Cardiac muscle cell (in vitro differentiated cells and primary cell): ENCODE data around the gene RIMS4. TPM values are rescaled to one million over a fixed set of nuclear protein-coding genes. Genes with fewer than 3 reads are reported as not detected.
A peak's percentile ranks its signal among the peaks of the same experiment; 100 is the strongest.

Experiments used
- DNase-seq, 2 donors: peaks; one replicate each; pipeline versions ENCODE4 v3.0.0 to v3.0.0-alpha.2; 2010 to 2017; ENCODE audit warnings: low read depth in 1 of 2, low spot score in 1 of 2
- H3K27ac ChIP-seq: fragments of 200-600 bp; sonication (generic); 2 replicates; pipeline ENCODE4 v1.5.1; 2016
- H3K27me3 ChIP-seq: fragments of 200-600 bp; sonication (generic); 2 replicates; pipeline ENCODE4 v1.6.0; 2016; ENCODE audit warnings: control low read depth
- H3K36me3 ChIP-seq: fragments of 200-600 bp; sonication (generic); 2 replicates; pipeline ENCODE4 v1.5.1; 2016; ENCODE audit warnings: control low read depth
- H3K4me1 ChIP-seq: fragments of 200-600 bp; sonication (generic); 2 replicates; pipeline ENCODE4 v1.8.1; 2017; ENCODE audit warnings: low read depth, mild to moderate bottlenecking, mixed run types
- H3K4me3 ChIP-seq: fragments of 200-600 bp; sonication (generic); 2 replicates; pipeline ENCODE4 v1.5.1; 2016; ENCODE audit warnings: mild to moderate bottlenecking
- H3K9me3 ChIP-seq: fragments of 200-600 bp; sonication (generic); 2 replicates; pipeline ENCODE4 v1.5.1; 2017; ENCODE audit warnings: low read depth, mild to moderate bottlenecking, control low read depth
- CTCF ChIP-seq: IDR thresholded peaks from 2 replicates; pipeline ENCODE4 v1.5.1; 2012; ENCODE audit warnings: low read depth, mild to moderate bottlenecking, low read length
- polyA plus RNA-seq: library from polyadenylated mRNA; unstranded; fragments of >200 nt; fragmentation: Nextera tagmentation; extraction: Ambion mirVana; gene quantifications from 2 replicates; pipeline ENCODE4 v1.2.1, GENCODE V29; 2016
- total RNA-seq: library from RNA; depleted of rRNA; stranded (reverse); fragments of >200 nt; gene quantifications from 2 replicates; pipeline ENCODE4 v1.2.3, GENCODE V29; 2016

Gene RIMS4
- total and polyA plus RNA-seq, 2 experiments from 2014 or later = 3.6 to 4.3 TPM

GRCh38 chr20:44817143-44817910 lies 7.0 kb upstream of the RIMS4 start:
- Histone ChIP-seq H3K4me1 (no peaks in the 10 kb centered on the region), H3K9me3 (no peaks in the 10 kb centered on the region), H3K27me3 (peaks cover 9% of the 10 kb centered on the region), H3K36me3 (no peaks in the 10 kb centered on the region), H3K27ac (no peak overlapping the region), H3K4me3 (no peak overlapping the region)
- DNase-seq = no peak
- TF ChIP-seq CTCF = no peak

GRCh38 chr20:44814937-44815336 lies 4.6 kb upstream of the RIMS4 start:
- no peak for DNase-seq
- Histone ChIP-seq H3K9me3 (no peaks in the 10 kb centered on the region), H3K36me3 (no peaks in the 10 kb centered on the region), H3K27me3 (peaks cover 29% of the 10 kb centered on the region), H3K27ac (no peak overlapping the region), H3K4me1 (no peaks in the 10 kb centered on the region), H3K4me3 (no peak overlapping the region)
- no peak for TF ChIP-seq CTCF

- Histone ChIP-seq H3K9me3 (no peaks in the 10 kb centered on the region), H3K27ac (no peak overlapping the region), H3K27me3 (peaks cover 59% of the 10 kb centered on the region), H3K4me3 (no peak overlapping the region), H3K4me1 (peaks cover 9% of the 10 kb centered on the region), H3K36me3 (no peaks in the 10 kb centered on the region)
- no peak for TF ChIP-seq CTCF
- DNase-seq = no peak
Measured at GRCh38 chr20:44811150-44811685, 872 bp upstream of the RIMS4 start.

GRCh38 chr20:44810061-44810390 lies 320 bp downstream of the RIMS4 start:
- Histone ChIP-seq H3K27me3 (peaks cover 59% of the 10 kb centered on the region), H3K4me3 (peak overlapping the region; percentile 49), H3K36me3 (no peaks in the 10 kb centered on the region), H3K4me1 (peaks cover 17% of the 10 kb centered on the region), H3K27ac (no peak overlapping the region), H3K9me3 (no peaks in the 10 kb centered on the region)
- no peak for TF ChIP-seq CTCF
- DNase-seq = no peak

GRCh38 chr20:44809380-44810060 lies 826 bp downstream of the RIMS4 start:
- H3K9me3 ChIP-seq = no peaks in the 10 kb centered on the region
- H3K4me3 ChIP-seq = peak overlapping the region; percentile 49
- H3K36me3 ChIP-seq = no peaks in the 10 kb centered on the region
- peaks cover 59% of the 10 kb centered on the region for H3K27me3 ChIP-seq
- peaks cover 17% of the 10 kb centered on the region for H3K4me1 ChIP-seq
- no peak overlapping the region for H3K27ac ChIP-seq
- no peak for TF ChIP-seq CTCF
- DNase-seq = no peak
